Hematopoietic multipotent progenitor cell treated with erythropoietin and hydrocortisone succinate and interleukin-3 and kit ligand, for 6 days (in vitro differentiated cells): ENCODE results near the gene TSHZ2.

Source experiments
- DNase-seq: peaks from one replicate; pipeline ENCODE4 v3.0.0-alpha.2; 2015

Gene TSHZ2

GRCh38 chr20:52972190-52972937 lies at the start of gene TSHZ2:
Gene TSHZ2 (plus strand): TSS chr20:52972358. CDS start chr20:52973294, 936 bp downstream.
- DNase-seq = no peak

GRCh38 chr20:52922436-52922835 lies 49.7 kb upstream of the TSHZ2 start:
- no peak for DNase-seq

GRCh38 chr20:52923123-52923937 lies 48.8 kb upstream of the TSHZ2 start:
- DNase-seq = no peak

GRCh38 chr20:52924411-52925271 lies 47.5 kb upstream of the TSHZ2 start:
- no peak for DNase-seq

- no peak for DNase-seq
Observed at GRCh38 chr20:52926505-52926904, 45.7 kb upstream of the TSHZ2 start.

GRCh38 chr20:52933867-52934266 lies 38.3 kb upstream of the TSHZ2 start:
- DNase-seq = no peak

- no peak for DNase-seq
Observed at GRCh38 chr20:52936351-52937340, 35.5 kb upstream of the TSHZ2 start.

- DNase-seq = no peak
Observed at GRCh38 chr20:52937591-52938100, 34.5 kb upstream of the TSHZ2 start.

- no peak for DNase-seq
Observed at GRCh38 chr20:52939141-52939540, 33.0 kb upstream of the TSHZ2 start.

- DNase-seq = peak; percentile 10
Observed at GRCh38 chr20:52941808-52942207, 30.4 kb upstream of the TSHZ2 start.

- DNase-seq = no peak
Observed at GRCh38 chr20:52943185-52943841, 28.8 kb upstream of the TSHZ2 start.

GRCh38 chr20:52945268-52945667 lies 26.9 kb upstream of the TSHZ2 start:
- DNase-seq = no peak

GRCh38 chr20:52945862-52946522 lies 26.2 kb upstream of the TSHZ2 start:
- DNase-seq = no peak

GRCh38 chr20:52948491-52948890 lies 23.7 kb upstream of the TSHZ2 start:
- no peak for DNase-seq

- DNase-seq = no peak
Observed at GRCh38 chr20:52953020-52953419, 19.1 kb upstream of the TSHZ2 start.

- DNase-seq = no peak
Observed at GRCh38 chr20:52954849-52955248, 17.3 kb upstream of the TSHZ2 start.

GRCh38 chr20:52958211-52958610 lies 13.9 kb upstream of the TSHZ2 start:
- DNase-seq = no peak

GRCh38 chr20:52959125-52959524 lies 13.0 kb upstream of the TSHZ2 start:
- no peak for DNase-seq

- DNase-seq = no peak
Observed at GRCh38 chr20:52962183-52962582, 10.0 kb upstream of the TSHZ2 start.

GRCh38 chr20:52963131-52963530 lies 9.0 kb upstream of the TSHZ2 start:
- no peak for DNase-seq

- DNase-seq = no peak
Observed at GRCh38 chr20:52964131-52964530, 8.0 kb upstream of the TSHZ2 start.
